Keratinocyte (primary cell): Measurements from ENCODE around the gene SHKBP1. TPM values are rescaled to one million over a fixed set of nuclear protein-coding genes. Genes with fewer than 3 reads are reported as not detected.
A peak's percentile ranks its signal among the peaks of the same experiment; 100 is the strongest.
"Not testable (repeated sequence)": the region's sequence is repeated elsewhere in the genome, so short reads cannot be mapped to it uniquely, and the experiment has no call there.

Source experiments
- DNase-seq: peaks from one replicate; pipeline ENCODE4 v3.0.0-alpha.2; 2011; ENCODE audit warnings: low read depth, missing footprints, low spot score
- FAIRE-seq: peaks from 2 replicates; lab custom pipeline; 2011; peaks lifted over from hg19 to GRCh38; lab: Jason Lieb, UNC
- H2AFZ ChIP-seq: 2 replicates; pipeline ENCODE4 v1.6.0; 2012; ENCODE audit warnings: low read length, control low read depth, inconsistent platforms; ENCODE audit not compliant: control insufficient read depth
- H3K27ac ChIP-seq: 2 replicates; pipeline ENCODE4 v1.5.1; 2011; ENCODE audit warnings: low read length; ENCODE audit not compliant: control insufficient read depth, insufficient read depth
- H3K27me3 ChIP-seq: 3 replicates; pipeline ENCODE4 v1.6.0; 2011; ENCODE audit warnings: low read length; ENCODE audit not compliant: control insufficient read depth, insufficient read depth; ENCODE audit errors: extremely low read depth
- H3K36me3 ChIP-seq, 2 experiments: 2 replicates in 1 of 2; 3 replicates in 1 of 2; pipeline ENCODE4 v1.5.1; 2011; ENCODE audit warnings: low read length in 2 of 2, mild to moderate bottlenecking in 1 of 2; ENCODE audit not compliant: control insufficient read depth in 2 of 2, insufficient read depth in 2 of 2; ENCODE audit errors: extremely low read depth in 1 of 2
- H3K4me1 ChIP-seq: 3 replicates; pipeline ENCODE4 v1.5.1; 2011; ENCODE audit warnings: low read length; ENCODE audit not compliant: control insufficient read depth, insufficient read depth; ENCODE audit errors: extremely low read depth
- H3K4me2 ChIP-seq: 3 replicates; pipeline ENCODE4 v1.6.0; 2011; ENCODE audit warnings: low read depth, low read length; ENCODE audit not compliant: control insufficient read depth, insufficient read depth; ENCODE audit errors: extremely low read depth
- H3K4me3 ChIP-seq, 3 experiments: fragments of 200-600 bp in 1 of 3; sonication (generic) in 1 of 3; 2 replicates in 2 of 3; 3 replicates in 1 of 3; pipeline ENCODE4 v1.5.1; 2011 to 2016; ENCODE audit warnings: low read length in 3 of 3, mild to moderate bottlenecking in 3 of 3, control low read depth in 2 of 3, inconsistent platforms in 1 of 3, low read depth in 1 of 3, mixed read lengths in 1 of 3, mixed run types in 1 of 3, moderate library complexity in 1 of 3; ENCODE audit not compliant: control insufficient read depth in 2 of 3, insufficient read depth in 2 of 3; ENCODE audit errors: extremely low read depth in 1 of 3
- H3K79me2 ChIP-seq: 2 replicates; pipeline ENCODE4 v1.6.0; 2012; ENCODE audit warnings: low read length; ENCODE audit not compliant: control insufficient read depth, insufficient read depth
- H3K9ac ChIP-seq: 3 replicates; pipeline ENCODE4 v1.6.0; 2011; ENCODE audit warnings: low read length; ENCODE audit not compliant: control insufficient read depth, insufficient read depth; ENCODE audit errors: extremely low read depth
- H3K9me1 ChIP-seq: 3 replicates; pipeline ENCODE4 v1.6.0; 2011; ENCODE audit warnings: low read length; ENCODE audit not compliant: control insufficient read depth, insufficient read depth; ENCODE audit errors: extremely low read depth
- H3K9me3 ChIP-seq: 2 replicates; pipeline ENCODE4 v1.5.1; 2012; ENCODE audit warnings: low read depth, low read length; ENCODE audit not compliant: control insufficient read depth
- H4K20me1 ChIP-seq: 3 replicates; pipeline ENCODE4 v1.6.0; 2011; ENCODE audit warnings: low read length; ENCODE audit not compliant: control insufficient read depth, insufficient read depth; ENCODE audit errors: extremely low read depth
- EZH2 ChIP-seq: IDR thresholded peaks from one replicate; pipeline ENCODE4 v1.6.1; 2012; ENCODE audit warnings: inconsistent platforms, mild to moderate bottlenecking, low read length, moderate library complexity
- dilution Hi-C: fragments of 300-500 bp; cut with MboI; formaldehyde crosslinking; loops from one replicate; pipeline ENCODE4 v1.7.0; 2020; ENCODE audit warnings: low sequenced_read_pairs; ENCODE audit not compliant: extremely low pct_ligation_motif_present
- polyA plus RNA-seq, 5 experiments: library from polyadenylated mRNA; depleted of rRNA in 3 of 5; stranded (reverse) in 3 of 5; stranded (forward) in 1 of 5; unstranded in 1 of 5; fragments of >200 nt; gene quantifications; 1 replicate in 1 of 5; 2 replicates in 3 of 5; 3 replicates in 1 of 5; pipeline versions ENCODE4 v1.2.1 to v1.2.3, GENCODE V29; 2011 to 2012; ENCODE audit warnings: missing spikeins in 2 of 5, low read depth in 1 of 5, low replicate concordance in 1 of 5
- TF ChIP-seq, protein P1 (sequence below), 3 experiments: IDR thresholded peaks in 1 of 3; conservative IDR thresholded peaks in 1 of 3; optimal IDR thresholded peaks in 1 of 3; 2 replicates in 2 of 3; 3 replicates in 1 of 3; pipeline versions ENCODE3 to v1.5.1; 2011; ENCODE audit warnings: low read length in 3 of 3, mild to moderate bottlenecking in 3 of 3, moderate library complexity in 2 of 3, control low read depth in 1 of 3, inconsistent platforms in 1 of 3; ENCODE audit not compliant: insufficient read depth in 2 of 3; ENCODE audit errors: extremely low read depth in 1 of 3

The SHKBP1 gene
- polyA plus RNA-seq, 1 donor (not counting 4 experiments of a cell fraction or from before 2014, with no cell fraction given), result 20.2 TPM

DNA sequence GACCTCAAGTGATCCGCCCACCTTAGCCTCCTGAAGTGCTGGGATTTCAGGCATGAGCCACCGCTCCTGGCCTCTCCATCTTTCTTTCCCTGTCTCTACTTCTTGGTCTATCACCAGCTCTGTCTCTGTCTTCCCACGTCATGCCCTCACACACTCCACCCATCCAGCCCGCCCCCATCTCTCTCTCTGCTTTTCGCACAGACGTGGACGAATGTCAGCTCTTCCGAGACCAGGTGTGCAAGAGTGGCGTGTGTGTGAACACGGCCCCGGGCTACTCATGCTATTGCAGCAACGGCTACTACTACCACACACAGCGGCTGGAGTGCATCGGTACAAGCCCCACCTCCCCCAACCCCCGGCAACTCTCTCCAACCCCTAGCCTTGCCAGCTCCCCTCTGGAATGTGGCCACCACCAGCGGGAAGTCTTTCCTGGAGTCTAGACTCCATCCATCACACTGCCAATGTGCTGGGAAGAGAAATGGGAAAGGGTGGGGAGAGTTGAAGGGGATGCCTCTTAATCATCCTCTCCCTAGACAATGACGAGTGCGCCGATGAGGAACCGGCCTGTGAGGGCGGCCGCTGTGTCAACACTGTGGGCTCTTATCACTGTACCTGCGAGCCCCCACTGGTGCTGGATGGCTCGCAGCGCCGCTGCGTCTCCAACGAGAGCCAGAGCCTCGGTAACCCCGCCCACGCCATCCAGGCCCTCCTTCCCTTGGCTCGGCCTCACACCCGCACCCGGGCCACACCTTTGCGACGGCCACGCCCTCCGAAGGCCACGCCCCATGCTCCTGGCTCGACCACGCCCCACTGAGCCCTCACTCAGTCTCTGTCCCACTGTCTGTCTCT is 47.0 kb downstream of the SHKBP1 start:
- H3K9ac ChIP-seq, result no peak overlapping the region
- no peak overlapping the region for H2AFZ ChIP-seq
- no peak overlapping the region for H3K27ac ChIP-seq
- H3K36me3 ChIP-seq, result peaks cover 33 to 43% of the 10 kb centered on the region in 2 experiments
- no peak overlapping the region for H3K4me3 ChIP-seq
- H4K20me1 ChIP-seq, result no peaks in the 10 kb centered on the region
- dilution Hi-C loops, result no loop called here
- no peak for FAIRE-seq
- peak overlapping the region; percentile 22 for H3K4me2 ChIP-seq
- H3K9me1 ChIP-seq, result no peaks in the 10 kb centered on the region
- no peaks in the 10 kb centered on the region for H3K9me3 ChIP-seq
- DNase-seq, result no peak
- no peaks in the 10 kb centered on the region for H3K27me3 ChIP-seq
- TF ChIP-seq EZH2, result no peak
- TF ChIP-seq, protein P1, sequence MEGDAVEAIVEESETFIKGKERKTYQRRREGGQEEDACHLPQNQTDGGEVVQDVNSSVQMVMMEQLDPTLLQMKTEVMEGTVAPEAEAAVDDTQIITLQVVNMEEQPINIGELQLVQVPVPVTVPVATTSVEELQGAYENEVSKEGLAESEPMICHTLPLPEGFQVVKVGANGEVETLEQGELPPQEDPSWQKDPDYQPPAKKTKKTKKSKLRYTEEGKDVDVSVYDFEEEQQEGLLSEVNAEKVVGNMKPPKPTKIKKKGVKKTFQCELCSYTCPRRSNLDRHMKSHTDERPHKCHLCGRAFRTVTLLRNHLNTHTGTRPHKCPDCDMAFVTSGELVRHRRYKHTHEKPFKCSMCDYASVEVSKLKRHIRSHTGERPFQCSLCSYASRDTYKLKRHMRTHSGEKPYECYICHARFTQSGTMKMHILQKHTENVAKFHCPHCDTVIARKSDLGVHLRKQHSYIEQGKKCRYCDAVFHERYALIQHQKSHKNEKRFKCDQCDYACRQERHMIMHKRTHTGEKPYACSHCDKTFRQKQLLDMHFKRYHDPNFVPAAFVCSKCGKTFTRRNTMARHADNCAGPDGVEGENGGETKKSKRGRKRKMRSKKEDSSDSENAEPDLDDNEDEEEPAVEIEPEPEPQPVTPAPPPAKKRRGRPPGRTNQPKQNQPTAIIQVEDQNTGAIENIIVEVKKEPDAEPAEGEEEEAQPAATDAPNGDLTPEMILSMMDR (optimal IDR thresholded peaks at IDR 0.05 in 1 of 3, IDR thresholded peaks at IDR 0.05 in 1 of 3, conservative IDR thresholded peaks at IDR 0.05 in 1 of 3; ENCODE audit: extremely low read depth in 1 of 3, insufficient read depth in 2 of 3, low read length in 3 of 3), result no peak
- no peaks in the 10 kb centered on the region for H3K79me2 ChIP-seq
- peaks cover 4% of the 10 kb centered on the region for H3K4me1 ChIP-seq

GRCh38 chr19:40624369-40625153 is 47.9 kb downstream of the SHKBP1 start:
- H3K36me3 ChIP-seq, result peaks cover 30 to 39% of the 10 kb centered on the region in 2 experiments
- DNase-seq, H3K4me2 ChIP-seq, H3K4me3 ChIP-seq, H2AFZ ChIP-seq, H3K9me1 ChIP-seq, H3K27me3 ChIP-seq, H3K9ac ChIP-seq, H3K9me3 ChIP-seq, H4K20me1 ChIP-seq, dilution Hi-C loops, H3K4me1 ChIP-seq, FAIRE-seq, H3K79me2 ChIP-seq, H3K27ac ChIP-seq: not testable (repeated sequence)
